Measurements from ENCODE around the gene MMD.
A peak's percentile ranks its signal among the peaks of the same experiment; 100 is the strongest.
"Not testable (repeated sequence)": the region's sequence is repeated elsewhere in the genome, so short reads cannot be mapped to it uniquely, and the experiment has no call there.

MMD gene

GRCh38 chr17:55443904-55444303 lies 22.3 kb upstream of the MMD start:
- no peak for DNase-seq

- DNase-seq, result no peak
Observed at GRCh38 chr17:55442953-55443683, 21.5 kb upstream of the MMD start.

GRCh38 chr17:55442462-55442861 lies 20.8 kb upstream of the MMD start:
- DNase-seq, result no peak

GRCh38 chr17:55441544-55441943 lies 19.9 kb upstream of the MMD start:
- no peak for DNase-seq

- no peak for DNase-seq
Observed at GRCh38 chr17:55440391-55440790, 18.8 kb upstream of the MMD start.

GRCh38 chr17:55437159-55437605 lies 15.5 kb upstream of the MMD start:
- DNase-seq, result no peak

- DNase-seq, result no peak
Observed at GRCh38 chr17:55436224-55437158, 14.9 kb upstream of the MMD start.

- no peak for DNase-seq
Observed at GRCh38 chr17:55435408-55435807, 13.8 kb upstream of the MMD start.

GRCh38 chr17:55434721-55435120 lies 13.1 kb upstream of the MMD start:
- no peak for DNase-seq

GRCh38 chr17:55433629-55434422 lies 12.2 kb upstream of the MMD start:
- DNase-seq, result peak; percentile 11 to 72

GRCh38 chr17:55433029-55433628 lies 11.5 kb upstream of the MMD start:
- peak in 1 of 2 experiments; percentile 33 for DNase-seq

- no peak for DNase-seq
Observed at GRCh38 chr17:55432358-55433028, 10.9 kb upstream of the MMD start.

GRCh38 chr17:55431914-55432313 lies 10.3 kb upstream of the MMD start:
- not testable (repeated sequence) for DNase-seq

GRCh38 chr17:55430541-55431288 lies 9.1 kb upstream of the MMD start:
- no peak for DNase-seq

GRCh38 chr17:55427587-55427882 lies 5.9 kb upstream of the MMD start:
- DNase-seq, result no peak

GRCh38 chr17:55426851-55427586 lies 5.4 kb upstream of the MMD start:
- DNase-seq, result no peak

- no peak for DNase-seq
Observed at GRCh38 chr17:55424893-55425540, 3.4 kb upstream of the MMD start.

- DNase-seq, result no peak
Observed at GRCh38 chr17:55423535-55423934, 1.9 kb upstream of the MMD start.

- DNase-seq, result not testable (repeated sequence)
Observed at GRCh38 chr17:55422828-55423164, 1.2 kb upstream of the MMD start.

GRCh38 chr17:55420776-55421178 lies 858 bp downstream of the MMD start:
- DNase-seq, result peak in 1 of 2 experiments; percentile 15

Measured in SW 1271 (cell line).